GM13976 (cell line): ENCODE data around the gene C16orf54.
A peak's percentile ranks its signal among the peaks of the same experiment; 100 is the strongest.
"Not testable (repeated sequence)": the region's sequence is repeated elsewhere in the genome, so short reads cannot be mapped to it uniquely, and the experiment has no call there.

Experiments used
- DNase-seq: peaks from one replicate; pipeline ENCODE4 v3.0.0; 2012; ENCODE audit warnings: low spot score
- CTCF ChIP-seq: IDR thresholded peaks from 2 replicates; pipeline ENCODE4 v1.5.1; 2012; ENCODE audit warnings: borderline replicate concordance, mild to moderate bottlenecking; ENCODE audit not compliant: insufficient read depth; ENCODE audit errors: extremely low read depth, missing control alignments, control extremely low read depth
- in situ Hi-C: fragments of 300-500 bp; cut with MboI; formaldehyde crosslinking; loops from one replicate; pipeline ENCODE4 v1.12.0; 2022; ENCODE audit warnings: low sequenced_read_pairs, mixed read lengths, inconsistent platforms; ENCODE audit not compliant: unreplicated experiment

C16orf54 gene

DNA sequence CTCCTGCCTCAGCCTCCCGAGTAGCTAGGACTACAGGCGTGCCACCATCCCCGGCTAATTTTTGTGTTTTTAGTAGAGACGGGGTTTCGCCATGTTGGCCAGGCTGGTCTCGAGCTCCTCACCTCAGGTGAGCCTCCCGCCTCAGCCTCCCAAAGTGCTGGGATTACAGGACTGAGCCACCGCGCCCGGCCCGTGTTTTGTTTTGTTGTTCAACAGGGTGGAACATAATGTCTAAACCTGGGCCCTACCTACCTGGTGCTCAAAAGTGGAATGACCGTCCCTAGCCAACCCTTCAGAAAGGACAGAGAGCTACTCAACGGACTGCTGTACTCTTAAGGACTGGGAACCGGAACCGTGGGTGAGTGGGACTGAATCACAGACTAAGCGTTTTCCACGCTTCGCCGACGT, 44.0 kb upstream of the C16orf54 start:
- in situ Hi-C loops = no loop called here

DNA sequence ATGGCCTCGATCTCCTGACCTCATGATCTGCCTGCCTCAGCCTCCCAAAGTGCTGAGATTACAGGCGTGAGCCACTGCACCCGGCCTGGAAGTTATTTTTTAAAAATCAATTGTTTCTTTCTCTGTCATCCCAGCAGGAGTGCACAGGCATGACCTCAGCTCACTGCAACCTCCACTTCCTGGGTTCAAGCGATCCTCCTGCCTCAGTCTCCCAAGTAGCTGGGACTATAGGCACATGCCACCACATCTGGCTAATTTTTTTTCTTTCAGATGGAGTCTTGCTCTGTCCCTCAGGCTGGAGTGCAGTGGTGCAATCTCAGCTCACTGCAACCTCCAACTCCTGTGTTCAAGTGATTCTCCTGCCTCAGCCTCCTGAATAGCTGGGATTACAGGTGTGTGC, 41.4 kb upstream of the C16orf54 start:
- in situ Hi-C loops = not testable (repeated sequence)

More for the DNA sequence above, 44.0 kb upstream of the C16orf54 start:
- DNase-seq = peak; percentile 54
- no peak for TF ChIP-seq CTCF

DNA sequence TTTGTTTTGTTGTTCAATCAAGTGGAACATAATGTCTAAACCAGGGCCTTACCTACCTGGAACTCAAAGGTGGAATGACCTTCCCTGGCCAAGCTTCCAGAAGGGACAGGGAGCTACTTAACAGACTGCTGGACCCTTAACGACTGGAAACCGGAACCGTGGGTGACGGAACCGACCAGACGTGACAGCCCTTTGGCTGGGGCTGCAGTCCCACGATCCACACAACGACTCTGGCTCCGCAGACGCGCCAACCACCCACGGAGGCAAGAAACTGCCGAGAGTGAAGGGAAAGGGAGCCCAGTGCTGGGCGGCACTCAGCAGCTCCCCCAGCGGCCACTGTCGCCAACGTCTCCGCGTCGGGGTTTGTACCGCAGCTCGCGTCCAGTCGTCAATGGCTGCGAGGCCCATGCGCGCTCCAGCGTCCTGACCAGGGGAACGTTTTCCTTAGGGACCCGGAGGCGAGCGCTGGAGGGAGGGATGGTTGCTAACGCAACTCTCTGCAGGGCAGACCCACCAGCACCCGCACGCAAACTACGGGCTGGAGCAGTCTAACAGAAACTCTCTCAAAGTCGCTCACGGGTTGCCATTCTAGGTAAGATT, 39.2 kb upstream of the C16orf54 start:
- in situ Hi-C loops = no loop called here
- peak; percentile 78 for TF ChIP-seq CTCF
- peak; percentile 85 for DNase-seq

More for the DNA sequence above, 41.4 kb upstream of the C16orf54 start:
- DNase-seq = not testable (repeated sequence)

DNA sequence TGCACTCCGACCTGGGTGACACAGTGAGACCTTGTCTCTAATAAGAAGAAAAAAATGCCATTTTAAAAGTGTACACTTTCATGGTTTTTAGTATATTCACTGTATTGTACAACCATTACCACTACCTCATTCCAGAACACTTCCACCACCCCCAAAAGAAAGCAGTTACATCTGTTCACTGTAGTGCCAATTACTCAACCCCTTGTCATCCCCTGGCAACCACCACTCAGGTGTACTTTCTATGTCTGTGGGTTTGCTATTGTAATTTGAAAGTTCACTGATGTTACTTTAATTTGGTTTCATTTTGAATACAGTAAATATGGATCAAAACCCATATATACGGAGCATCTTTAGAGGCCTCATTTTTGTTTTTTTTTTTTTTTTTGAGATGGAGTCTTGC, 38.4 kb upstream of the C16orf54 start:
- TF ChIP-seq CTCF = no peak
- DNase-seq = no peak
- in situ Hi-C loops = no loop called here

DNA sequence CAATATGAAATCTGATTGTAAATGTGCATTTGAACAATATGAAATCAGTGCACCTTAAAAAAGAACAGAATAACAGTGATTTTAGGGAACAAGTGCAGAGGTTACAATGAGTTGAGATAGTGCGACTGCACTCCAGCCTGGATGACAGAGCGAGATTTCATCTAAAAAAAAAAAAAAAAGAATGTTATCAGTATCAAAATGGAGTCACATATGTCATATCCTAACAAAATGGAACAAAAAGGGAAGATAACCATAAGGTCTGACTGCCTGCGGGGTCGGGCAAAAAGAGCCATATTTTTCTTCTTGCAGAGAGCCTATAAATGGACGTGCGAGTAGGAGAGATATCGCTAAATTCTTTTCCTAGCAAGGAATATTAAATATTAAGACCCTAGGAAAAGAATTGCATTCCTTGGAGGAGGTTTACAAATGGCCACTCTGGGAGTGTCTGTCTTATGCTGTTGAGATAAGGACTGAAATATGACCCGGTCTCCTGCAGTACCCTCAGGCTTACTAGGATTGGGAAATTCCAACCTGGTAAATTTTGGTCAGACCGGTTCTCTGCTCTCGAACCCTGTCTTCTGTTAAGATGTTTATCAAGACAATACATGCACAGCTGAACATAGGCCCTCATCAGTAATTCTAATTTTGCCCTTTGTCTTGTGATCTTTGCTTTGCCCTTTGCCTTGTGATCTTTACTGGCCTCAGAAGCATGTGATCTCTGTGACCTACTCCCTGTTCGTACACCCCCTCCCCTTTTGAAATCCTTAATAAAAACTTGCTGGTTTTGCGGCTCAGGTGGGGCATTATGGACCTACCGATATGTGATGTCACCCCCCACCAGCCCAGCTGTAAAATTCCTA, 37.5 kb upstream of the C16orf54 start:
- in situ Hi-C loops, DNase-seq: not testable (repeated sequence)

GRCh38 chr16:29779474-29779873, 33.7 kb upstream of the C16orf54 start:
- TF ChIP-seq CTCF = no peak
- no peak for DNase-seq
- in situ Hi-C loops = no loop called here

GRCh38 chr16:29777576-29778350, 32.0 kb upstream of the C16orf54 start, which contains the start of gene ZG16:
Gene ZG16, plus strand, starts transcription at chr16:29778256. Its CDS starts 1,011 bp downstream, at chr16:29779267.
- in situ Hi-C loops = no loop called here
- DNase-seq = no peak
- no peak for TF ChIP-seq CTCF
